CD14-positive monocyte (primary cell): ENCODE data around the gene ADGRE3. TPM values are rescaled to one million over a fixed set of nuclear protein-coding genes. Genes with fewer than 3 reads are reported as not detected.

Experiments used
- DNase-seq, 3 donors: peaks; one replicate each; pipeline ENCODE4 v3.0.0-alpha.2; 2011 to 2022
- H2AFZ ChIP-seq: 2 replicates; pipeline ENCODE4 v1.6.0; 2012; ENCODE audit warnings: mild to moderate bottlenecking, low read depth, low read length, inconsistent platforms; ENCODE audit not compliant: insufficient read depth, poor library complexity, severe bottlenecking
- H3K27ac ChIP-seq, 2 donors: 1 replicate in 1 of 2; 2 replicates in 1 of 2; pipeline ENCODE4 v1.5.1; 2012 to 2013; ENCODE audit warnings: low read length in 2 of 2, control low read depth in 1 of 2, inconsistent platforms in 1 of 2, low read depth in 1 of 2, mild to moderate bottlenecking in 1 of 2
- H3K27me3 ChIP-seq, 2 donors: one replicate each; pipeline versions ENCODE4 v1.6.0 to v1.6.1; 2011 to 2013; ENCODE audit warnings: low read length in 2 of 2; ENCODE audit not compliant: control insufficient read depth in 2 of 2, insufficient read depth in 2 of 2
- H3K36me3 ChIP-seq, 2 donors: replicated peaks in 1 of 2; 1 replicate in 1 of 2; 2 replicates in 1 of 2; pipeline versions ENCODE4 v1.5.1 to v1.6.1; 2012 to 2013; ENCODE audit warnings: low read length in 2 of 2, control low read depth in 1 of 2, inconsistent platforms in 1 of 2, mild to moderate bottlenecking in 1 of 2; ENCODE audit not compliant: insufficient read depth in 2 of 2, control insufficient read depth in 1 of 2
- H3K4me1 ChIP-seq, 2 donors: 1 replicate in 1 of 2; 2 replicates in 1 of 2; pipeline versions ENCODE4 v1.5.1 to v1.6.1; 2012 to 2013; ENCODE audit warnings: low read length in 2 of 2, control low read depth in 1 of 2, inconsistent platforms in 1 of 2, mild to moderate bottlenecking in 1 of 2, moderate library complexity in 1 of 2; ENCODE audit not compliant: insufficient read depth in 2 of 2, control insufficient read depth in 1 of 2
- H3K4me2 ChIP-seq: replicated peaks from 2 replicates; pipeline ENCODE3; 2012; ENCODE audit warnings: low read length, moderate library complexity, mild to moderate bottlenecking; ENCODE audit not compliant: poor library complexity, severe bottlenecking; ENCODE audit errors: extremely low read depth
- H3K4me3 ChIP-seq, 3 experiments: fragments of 200-600 bp in 1 of 3; sonication (generic) in 1 of 3; replicated peaks in 1 of 3; 1 replicate in 2 of 3; 2 replicates in 1 of 3; pipeline ENCODE4 v1.5.1; 2011 to 2013; ENCODE audit warnings: low read length in 3 of 3, mild to moderate bottlenecking in 3 of 3, control low read depth in 2 of 3, low read depth in 2 of 3, inconsistent platforms in 1 of 3, moderate library complexity in 1 of 3
- H3K79me2 ChIP-seq: 2 replicates; pipeline ENCODE4 v1.6.0; 2012; ENCODE audit warnings: mild to moderate bottlenecking, control low read depth, inconsistent platforms, low read length, moderate library complexity; ENCODE audit not compliant: insufficient read depth
- H3K9ac ChIP-seq: 2 replicates; pipeline ENCODE4 v1.6.0; 2017; ENCODE audit warnings: low read length, mild to moderate bottlenecking; ENCODE audit not compliant: insufficient read depth, poor library complexity, severe bottlenecking
- H3K9me3 ChIP-seq, 2 donors: replicated peaks in 1 of 2; 1 replicate in 1 of 2; 2 replicates in 1 of 2; pipeline versions ENCODE4 v1.5.1 to v1.6.1; 2012 to 2013; ENCODE audit warnings: low read length in 2 of 2, control low read depth in 1 of 2; ENCODE audit not compliant: control insufficient read depth in 1 of 2, insufficient read depth in 1 of 2
- H4K20me1 ChIP-seq: 2 replicates; pipeline ENCODE4 v1.6.0; 2012; ENCODE audit warnings: mild to moderate bottlenecking, low read length, control low read depth, moderate library complexity; ENCODE audit not compliant: insufficient read depth
- H3K27ac Mint-ChIP-seq, 7 donors: one replicate each; pipeline ENCODE4 v1.8.0; 2020; ENCODE audit warnings: mild to moderate bottlenecking in 7 of 7, mixed read lengths in 7 of 7, moderate library complexity in 6 of 7, inconsistent platforms in 2 of 7
- H3K27me3 Mint-ChIP-seq, 3 donors: one replicate each; pipeline ENCODE4 v1.8.0; 2021 to 2022; ENCODE audit warnings: low read depth in 3 of 3, mild to moderate bottlenecking in 3 of 3, mixed read lengths in 3 of 3, moderate library complexity in 3 of 3, inconsistent platforms in 1 of 3
- H3K36me3 Mint-ChIP-seq, 2 donors: one replicate each; pipeline ENCODE4 v1.8.0; 2020; ENCODE audit warnings: mixed read lengths in 2 of 2, inconsistent platforms in 1 of 2, mild to moderate bottlenecking in 1 of 2
- H3K4me1 Mint-ChIP-seq: one replicate; pipeline ENCODE4 v1.8.0; 2020; ENCODE audit warnings: mild to moderate bottlenecking, mixed read lengths
- H3K4me3 Mint-ChIP-seq, 2 donors: one replicate each; pipeline ENCODE4 v1.8.0; 2020; ENCODE audit warnings: mild to moderate bottlenecking in 2 of 2, mixed read lengths in 2 of 2, moderate library complexity in 1 of 2
- H3K9me3 Mint-ChIP-seq, 7 donors: one replicate each; pipeline ENCODE4 v1.8.0; 2020 to 2022; ENCODE audit warnings: mixed read lengths in 7 of 7, mild to moderate bottlenecking in 6 of 7, moderate library complexity in 6 of 7, inconsistent platforms in 2 of 7
- WGBS: methylation state at CpG from one replicate; pipeline ENCODE4 v1.1.5; 2013; ENCODE audit warnings: missing lambda C conversion rate; ENCODE audit not compliant: insufficient coverage; 5-methylcytosine and 5-hydroxymethylcytosine counted together
- intact Hi-C, 2 donors: fragments of 100-400 bp; cut with micrococcal nuclease; formaldehyde crosslinking; loops; one replicate each; pipeline versions ENCODE4 v1.15.0 to v1.15.1; 2023
- polyA plus RNA-seq, 3 donors: library from polyadenylated mRNA; depleted of rRNA in 1 of 3; unstranded in 2 of 3; stranded (reverse) in 1 of 3; fragments of 300-500 nt in 2 of 3; fragments of >200 nt in 1 of 3; fragmentation: Illumina TruSeq in 2 of 3; gene quantifications; 1 replicate in 2 of 3; 2 replicates in 1 of 3; pipeline ENCODE4 v1.2.3, GENCODE V29; 2012 to 2021
- TF ChIP-seq, protein P1 (sequence below): fragments of 200-600 bp; IDR thresholded peaks from one replicate; pipeline ENCODE4 v1.8.0; 2022; ENCODE audit warnings: antibody characterized with exemption, mild to moderate bottlenecking

ADGRE3 gene
- polyA plus RNA-seq, 3 donors: 27.3 to 92.0 (median 28.3) TPM

DNA sequence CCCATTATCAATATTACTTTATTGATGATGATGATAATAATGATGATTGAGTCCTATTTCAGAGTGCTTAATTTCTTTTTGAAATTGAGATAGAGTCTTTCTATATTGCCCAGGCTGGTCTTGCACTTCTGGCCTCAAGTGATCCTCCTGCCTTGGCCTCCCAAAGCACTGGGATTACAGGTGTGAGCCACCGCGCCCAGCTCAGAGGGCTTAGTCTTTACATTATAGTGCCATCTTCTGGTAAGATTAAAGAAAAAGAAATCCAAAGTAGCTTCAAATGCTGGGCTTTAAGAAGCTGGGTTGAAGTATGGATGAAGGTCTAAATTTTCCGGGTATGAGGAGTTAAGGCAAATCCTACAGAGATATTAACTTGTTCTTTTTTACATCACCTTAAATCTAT, 11.8 kb upstream of the ADGRE3 start:
- Histone ChIP-seq H3K4me3 (no peak overlapping the region), H3K79me2 (peaks cover 14% of the 10 kb centered on the region), H4K20me1 (no peaks in the 10 kb centered on the region), H3K27ac (peak overlapping the region in 1 of 2 donors; percentile 87), H3K4me2 (no peak overlapping the region), H3K4me1 (peaks cover 54 to 63% of the 10 kb centered on the region in 2 donors), H3K36me3 (no peaks in the 10 kb centered on the region), H3K27me3 (no peaks in the 10 kb centered on the region), H3K9me3 (no peaks in the 10 kb centered on the region), H2AFZ (no peak overlapping the region), H3K9ac (no peak overlapping the region)
- no CpG with 5 or more reads among the region's 3 CpGs for WGBS
- TF ChIP-seq, protein P1, sequence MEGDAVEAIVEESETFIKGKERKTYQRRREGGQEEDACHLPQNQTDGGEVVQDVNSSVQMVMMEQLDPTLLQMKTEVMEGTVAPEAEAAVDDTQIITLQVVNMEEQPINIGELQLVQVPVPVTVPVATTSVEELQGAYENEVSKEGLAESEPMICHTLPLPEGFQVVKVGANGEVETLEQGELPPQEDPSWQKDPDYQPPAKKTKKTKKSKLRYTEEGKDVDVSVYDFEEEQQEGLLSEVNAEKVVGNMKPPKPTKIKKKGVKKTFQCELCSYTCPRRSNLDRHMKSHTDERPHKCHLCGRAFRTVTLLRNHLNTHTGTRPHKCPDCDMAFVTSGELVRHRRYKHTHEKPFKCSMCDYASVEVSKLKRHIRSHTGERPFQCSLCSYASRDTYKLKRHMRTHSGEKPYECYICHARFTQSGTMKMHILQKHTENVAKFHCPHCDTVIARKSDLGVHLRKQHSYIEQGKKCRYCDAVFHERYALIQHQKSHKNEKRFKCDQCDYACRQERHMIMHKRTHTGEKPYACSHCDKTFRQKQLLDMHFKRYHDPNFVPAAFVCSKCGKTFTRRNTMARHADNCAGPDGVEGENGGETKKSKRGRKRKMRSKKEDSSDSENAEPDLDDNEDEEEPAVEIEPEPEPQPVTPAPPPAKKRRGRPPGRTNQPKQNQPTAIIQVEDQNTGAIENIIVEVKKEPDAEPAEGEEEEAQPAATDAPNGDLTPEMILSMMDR: peak; percentile 76
- Mint-ChIP-seq H3K4me3 (no peak overlapping the region), H3K4me1 (peaks cover 54% of the 10 kb centered on the region), H3K27me3 (no peaks in the 10 kb centered on the region), H3K27ac (peak overlapping the region; percentile 66 to 96 (median 87)), H3K9me3 (peaks cover 0 to 4% (median 0%) of the 10 kb centered on the region in 7 donors), H3K36me3 (peaks cover 3 to 7% of the 10 kb centered on the region in 2 donors)
- intact Hi-C loops: loop anchor here (5.0 to 10.0 kb wide), 2 partner anchors 72 to 74 kb away; no protein-coding TSS in a partner anchor
- DNase-seq: peak in 2 of 3 donors; percentile 33 to 36

DNA sequence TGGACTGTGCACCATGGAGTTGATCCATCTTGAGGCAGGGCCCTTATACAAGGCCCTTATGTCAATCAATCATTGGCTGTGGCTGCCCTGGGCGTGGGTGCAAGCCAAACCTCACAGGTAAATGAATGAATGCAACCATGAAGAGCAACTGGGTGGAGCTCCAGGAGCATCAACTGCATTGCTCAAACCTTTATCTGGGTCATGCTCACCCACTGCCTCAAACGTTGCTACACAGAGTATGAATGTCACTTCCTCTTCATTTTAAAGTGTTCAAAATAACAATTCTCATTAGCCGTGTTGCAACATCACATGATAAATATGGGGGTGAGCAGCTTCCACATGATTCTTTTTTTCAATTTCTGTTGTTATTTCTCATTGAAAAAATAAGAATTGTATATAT, 8.8 kb upstream of the ADGRE3 start:
- Histone ChIP-seq H3K4me2 (peak overlapping the region; percentile 24), H3K9me3 (no peaks in the 10 kb centered on the region), H3K27ac (peak overlapping the region; percentile 79 to 87), H3K4me3 (no peak overlapping the region), H3K4me1 (peaks cover 38 to 46% of the 10 kb centered on the region in 2 donors), H3K27me3 (no peaks in the 10 kb centered on the region), H3K79me2 (no peaks in the 10 kb centered on the region), H3K9ac (no peak overlapping the region), H2AFZ (no peak overlapping the region), H4K20me1 (no peaks in the 10 kb centered on the region), H3K36me3 (no peaks in the 10 kb centered on the region)
- H3K9me3 Mint-ChIP-seq: peaks cover 0 to 4% (median 0%) of the 10 kb centered on the region in 7 donors
- peak overlapping the region; percentile 94 to 98 (median 97) for H3K27ac Mint-ChIP-seq
- intact Hi-C loops: loop anchor here in 1 of 2 donors (10.0 kb wide), 1 partner anchor 69 kb away; no protein-coding TSS in a partner anchor
- peaks cover 3 to 7% of the 10 kb centered on the region in 2 donors for H3K36me3 Mint-ChIP-seq
- whole genome bisulfite sequencing: 13% methylated on average over 1 of the region's 3 CpGs
- TF ChIP-seq, protein P1: no peak
- DNase-seq: peak; percentile 87 to 94 (median 92)
- H3K27me3 Mint-ChIP-seq: no peaks in the 10 kb centered on the region
- peaks cover 36% of the 10 kb centered on the region for H3K4me1 Mint-ChIP-seq
- H3K4me3 Mint-ChIP-seq: no peak overlapping the region
